IMR-90 (cell line): ENCODE measurements around the gene PSG1. TPM values are rescaled to one million over a fixed set of nuclear protein-coding genes. Genes with fewer than 3 reads are reported as not detected.

Experiments used
- ATAC-seq: fragments of 200-7000 bp; cut with Tn5 transposase; 2 replicates; pipeline ENCODE4 v1.9.1; 2020; ENCODE audit warnings: low read depth, mild to moderate bottlenecking, moderate library complexity
- BruUV-seq: library from RNA; stranded (reverse); fragments of 400-500 nt; replicated peaks from 2 replicates; lab custom pipeline; 2021; lab: Mats Ljungman, UMichigan
- CTCF ChIA-PET: fragments of 300-600 bp; formaldehyde crosslinking; extraction: SDS; loops from one replicate; lab custom pipeline; 2021; ENCODE audit warnings: antibody characterized with exemption; lab: Yijun Ruan, JAX
- POLR2A ChIA-PET: fragments of 300-600 bp; sonication (Branson Sonifier 250); formaldehyde crosslinking; loops from one replicate; lab custom pipeline; 2022; ENCODE audit warnings: antibody characterized with exemption; ENCODE audit not compliant: unreplicated experiment; lab: Charles Lee
- DNase-seq: peaks from one replicate; pipeline ENCODE4 v3.0.0; 2013
- H2AFZ ChIP-seq: replicated peaks from 2 replicates; pipeline ENCODE3; 2013; ENCODE audit warnings: low read length, mild to moderate bottlenecking; ENCODE audit not compliant: poor library complexity
- H2AK5ac ChIP-seq: 2 replicates; pipeline ENCODE4 v1.6.1; 2013; ENCODE audit warnings: low read depth, low read length, inconsistent platforms
- H2AK9ac ChIP-seq: replicated peaks from 2 replicates; pipeline ENCODE3; 2013; ENCODE audit warnings: mild to moderate bottlenecking, low read depth, low read length, moderate library complexity; ENCODE audit not compliant: poor library complexity
- H2BK120ac ChIP-seq: 2 replicates; pipeline ENCODE4 v1.6.1; 2013; ENCODE audit warnings: low read depth, low read length, inconsistent platforms
- H2BK15ac ChIP-seq: 3 replicates; pipeline ENCODE4 v1.6.1; 2013; ENCODE audit warnings: low read depth, low read length, inconsistent platforms
- H2BK20ac ChIP-seq: 2 replicates; pipeline ENCODE4 v1.6.1; 2013; ENCODE audit warnings: low read depth, mild to moderate bottlenecking, inconsistent platforms, low read length, moderate library complexity
- H2BK5ac ChIP-seq: 2 replicates; pipeline ENCODE4 v1.6.1; 2013; ENCODE audit warnings: mild to moderate bottlenecking, low read depth, low read length, inconsistent platforms; ENCODE audit not compliant: poor library complexity, severe bottlenecking
- H3K14ac ChIP-seq: replicated peaks from 2 replicates; pipeline ENCODE4 v1.6.1; 2013; ENCODE audit warnings: low read depth, low read length, inconsistent platforms
- H3K18ac ChIP-seq: 2 replicates; pipeline ENCODE4 v1.6.1; 2013; ENCODE audit warnings: low read depth, low read length, control low read depth
- H3K23ac ChIP-seq: 2 replicates; pipeline ENCODE4 v1.6.1; 2013; ENCODE audit warnings: low read depth, low read length, inconsistent platforms
- H3K27ac ChIP-seq: 2 replicates; pipeline ENCODE4 v1.5.1; 2013; ENCODE audit warnings: mild to moderate bottlenecking, control low read depth, low read length; ENCODE audit not compliant: insufficient read depth
- H3K27me3 ChIP-seq: 2 replicates; pipeline ENCODE4 v1.6.1; 2013; ENCODE audit warnings: low read length; ENCODE audit not compliant: control insufficient read depth, insufficient read depth
- H3K36me3 ChIP-seq: 2 replicates; pipeline ENCODE4 v1.6.1; 2013; ENCODE audit warnings: low read length, mixed read lengths; ENCODE audit not compliant: control insufficient read depth, insufficient read depth
- H3K4ac ChIP-seq: 2 replicates; pipeline ENCODE4 v1.6.1; 2013; ENCODE audit warnings: low read depth, low read length, inconsistent platforms
- H3K4me1 ChIP-seq: 2 replicates; pipeline ENCODE4 v1.6.1; 2013; ENCODE audit warnings: low read length, mixed read lengths; ENCODE audit not compliant: control insufficient read depth, insufficient read depth
- H3K4me2 ChIP-seq: 2 replicates; pipeline ENCODE4 v1.6.1; 2013; ENCODE audit warnings: low read depth, mild to moderate bottlenecking, control low read depth, low read length, moderate library complexity
- H3K4me3 ChIP-seq: 2 replicates; pipeline ENCODE4 v1.5.1; 2013; ENCODE audit warnings: low read depth, mild to moderate bottlenecking, control low read depth, low read length, moderate library complexity; ENCODE audit not compliant: insufficient read depth
- H3K56ac ChIP-seq: 2 replicates; pipeline ENCODE4 v1.6.1; 2013; ENCODE audit warnings: low read length, inconsistent platforms; ENCODE audit not compliant: insufficient read depth; ENCODE audit errors: extremely low read depth
- H3K79me1 ChIP-seq, 2 experiments: 2 replicates each; pipeline ENCODE4 v1.6.1; 2013; ENCODE audit warnings: low read length in 2 of 2, inconsistent platforms in 1 of 2, low read depth in 1 of 2
- H3K9ac ChIP-seq: 2 replicates; pipeline ENCODE4 v1.6.1; 2013; ENCODE audit warnings: low read depth, low read length, control low read depth
- H3K9me1 ChIP-seq: 2 replicates; pipeline ENCODE4 v1.6.1; 2013; ENCODE audit warnings: low read length, inconsistent platforms; ENCODE audit not compliant: insufficient read depth
- H3K9me3 ChIP-seq: 2 replicates; pipeline ENCODE4 v1.6.1; 2013; ENCODE audit warnings: low read length; ENCODE audit not compliant: control insufficient read depth, insufficient read depth
- H4K20me1 ChIP-seq: 2 replicates; pipeline ENCODE4 v1.6.1; 2013; ENCODE audit warnings: low read length, inconsistent platforms; ENCODE audit not compliant: insufficient read depth
- H4K5ac ChIP-seq: 2 replicates; pipeline ENCODE4 v1.6.1; 2013; ENCODE audit warnings: mild to moderate bottlenecking, low read depth, low read length, control low read depth
- H4K8ac ChIP-seq, 2 experiments: 2 replicates each; pipeline ENCODE4 v1.6.1; 2013; ENCODE audit warnings: low read depth in 2 of 2, low read length in 2 of 2, control low read depth in 1 of 2, inconsistent platforms in 1 of 2
- H4K91ac ChIP-seq: 2 replicates; pipeline ENCODE4 v1.6.1; 2013; ENCODE audit warnings: low read depth, low read length, inconsistent platforms; ENCODE audit not compliant: insufficient read depth
- BHLHE40 ChIP-seq: fragments of 150-350 bp; IDR thresholded peaks from 2 replicates; pipeline ENCODE4 v1.6.1; 2016; ENCODE audit warnings: mild to moderate bottlenecking, low read depth, low read length
- FOS ChIP-seq: fragments of 150-350 bp; IDR thresholded peaks from 2 replicates; pipeline ENCODE4 v1.6.1; 2016; ENCODE audit warnings: low read depth, low read length
- MAFK ChIP-seq: IDR thresholded peaks from 2 replicates; pipeline ENCODE4 v1.6.1; 2012; ENCODE audit warnings: low read depth, low read length, improper control_type of control experiment
- MAZ ChIP-seq: IDR thresholded peaks from 2 replicates; pipeline ENCODE4 v1.6.1; 2012; ENCODE audit warnings: low read depth, mild to moderate bottlenecking, low read length, improper control_type of control experiment, moderate library complexity, borderline replicate concordance
- MXI1 ChIP-seq: IDR thresholded peaks from 2 replicates; pipeline ENCODE4 v1.6.1; 2012; ENCODE audit warnings: low read depth, mild to moderate bottlenecking, low read length, moderate library complexity, borderline replicate concordance
- NFE2L2 ChIP-seq: fragments of 150-350 bp; IDR thresholded peaks from 2 replicates; pipeline ENCODE4 v1.6.1; 2016; ENCODE audit warnings: low read depth, mild to moderate bottlenecking, low read length
- POLR2A ChIP-seq: IDR thresholded peaks from 2 replicates; pipeline ENCODE4 v1.6.1; 2012; ENCODE audit warnings: mild to moderate bottlenecking, low read depth, low read length
- RAD21 ChIP-seq: IDR thresholded peaks from 2 replicates; pipeline ENCODE4 v1.6.1; 2012; ENCODE audit warnings: low read length, improper control_type of control experiment
- RCOR1 ChIP-seq: IDR thresholded peaks from 2 replicates; pipeline ENCODE4 v1.6.1; 2012; ENCODE audit warnings: mild to moderate bottlenecking, low read length, improper control_type of control experiment; ENCODE audit not compliant: insufficient replicate concordance
- RFX5 ChIP-seq: IDR thresholded peaks from 2 replicates; pipeline ENCODE4 v1.8.0; 2012; ENCODE audit warnings: low read depth, mild to moderate bottlenecking, low read length, moderate library complexity
- SMC3 ChIP-seq: fragments of 150-350 bp; IDR thresholded peaks from 2 replicates; pipeline ENCODE4 v1.6.1; 2016; ENCODE audit warnings: low read depth, mild to moderate bottlenecking, antibody characterized with exemption, low read length, moderate library complexity
- WGBS, 2 experiments: methylation state at CpG; one replicate each; pipeline versions ENCODE4 v1.1.5 to v1.1.7; 2013; ENCODE audit warnings: missing lambda C conversion rate in 2 of 2; ENCODE audit not compliant: insufficient read length in 1 of 2; ENCODE audit errors: extremely low coverage in 2 of 2; 5-methylcytosine and 5-hydroxymethylcytosine counted together
- dilution Hi-C: fragments of 300-500 bp; cut with HindIII; formaldehyde crosslinking; loops from one replicate; pipeline ENCODE4 v1.14.3; 2018; ENCODE audit warnings: low sequenced_read_pairs; ENCODE audit not compliant: unreplicated experiment
- in situ Hi-C: fragments of 300-500 bp; cut with MboI; formaldehyde crosslinking; loops from 3 replicates; pipeline ENCODE4 v1.14.3; 2019; ENCODE audit warnings: low sequenced_read_pairs, inconsistent platforms, mixed read lengths
- intact Hi-C: fragments of 100-400 bp; cut with micrococcal nuclease; formaldehyde crosslinking; loops from 2 replicates; pipeline ENCODE4 v1.10.0; 2022
- polyA plus RNA-seq, 3 experiments: library from polyadenylated mRNA; depleted of rRNA; stranded (reverse); fragments of >200 nt; gene quantifications; 2 replicates each; pipeline ENCODE4 v1.2.3, GENCODE V29; 2012; ENCODE audit warnings: low replicate concordance in 1 of 3
- total RNA-seq: library from RNA; depleted of rRNA; stranded (reverse); fragments of >200 nt; gene quantifications from 2 replicates; pipeline ENCODE4 v1.2.3, GENCODE V29; 2012
- TF ChIP-seq, protein P1 (sequence below): fragments of 150-350 bp; IDR thresholded peaks from 2 replicates; pipeline ENCODE4 v1.6.1; 2016; ENCODE audit warnings: low read depth, mild to moderate bottlenecking, low read length, moderate library complexity, borderline replicate concordance
- TF ChIP-seq, protein P2 (sequence below): fragments of 150-350 bp; IDR thresholded peaks from 2 replicates; pipeline ENCODE4 v1.6.1; 2017; ENCODE audit warnings: mild to moderate bottlenecking, antibody characterized with exemption, low read length, low read depth

Gene PSG1
- total and polyA plus RNA-seq, 2 of the 4 experiments (the other 2 are of a cell fraction): 0.90 to 2.5 TPM

DNA sequence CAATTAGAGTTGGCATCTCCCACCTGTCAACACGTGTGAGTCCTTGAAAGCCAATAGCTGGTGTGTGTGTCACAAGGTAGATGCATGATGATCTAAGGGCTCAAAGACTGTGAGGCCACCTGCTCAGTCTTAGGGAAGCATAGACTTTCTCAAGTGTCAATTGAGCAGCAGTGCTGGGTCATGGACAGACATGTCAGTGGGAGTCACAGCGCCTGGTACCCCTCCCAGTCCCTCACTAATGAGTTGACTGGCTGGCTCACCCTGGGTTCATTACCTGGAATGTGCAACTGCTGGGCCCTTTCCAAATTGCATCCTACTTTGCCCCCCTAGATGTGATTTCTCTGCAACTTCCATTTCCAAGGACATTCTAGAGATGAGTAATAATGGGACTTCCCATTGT lies 47.3 kb upstream of the PSG1 start:
- no peaks in the 10 kb centered on the region; the same call in 1 of the 2 replicates for H3K9me1 ChIP-seq
- H4K5ac ChIP-seq: no peak overlapping the region
- BruUV-seq: no TSS peak
- peak overlapping the region; percentile 6; the same call in 1 of the 2 replicates for H4K91ac ChIP-seq
- no peak overlapping the region for H3K18ac ChIP-seq
- H3K4me3 ChIP-seq: no peak overlapping the region
- H3K27ac ChIP-seq: no peak overlapping the region
- ChIA-PET CTCF (no interaction called here), POLR2A (no interaction called here)
- no peak overlapping the region for H2AK9ac ChIP-seq
- peak overlapping the region; percentile 75 for H3K4ac ChIP-seq
- WGBS, 2 experiments: no CpG with 5 or more reads among the region's 2 CpGs
- dilution Hi-C loops: no loop called here
- H2BK20ac ChIP-seq: peak overlapping the region; percentile 45; the same call in 1 of the 2 replicates
- H3K9me3 ChIP-seq: no peaks in the 10 kb centered on the region
- TF ChIP-seq, protein P1, sequence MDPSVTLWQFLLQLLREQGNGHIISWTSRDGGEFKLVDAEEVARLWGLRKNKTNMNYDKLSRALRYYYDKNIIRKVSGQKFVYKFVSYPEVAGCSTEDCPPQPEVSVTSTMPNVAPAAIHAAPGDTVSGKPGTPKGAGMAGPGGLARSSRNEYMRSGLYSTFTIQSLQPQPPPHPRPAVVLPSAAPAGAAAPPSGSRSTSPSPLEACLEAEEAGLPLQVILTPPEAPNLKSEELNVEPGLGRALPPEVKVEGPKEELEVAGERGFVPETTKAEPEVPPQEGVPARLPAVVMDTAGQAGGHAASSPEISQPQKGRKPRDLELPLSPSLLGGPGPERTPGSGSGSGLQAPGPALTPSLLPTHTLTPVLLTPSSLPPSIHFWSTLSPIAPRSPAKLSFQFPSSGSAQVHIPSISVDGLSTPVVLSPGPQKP: no peak
- TF ChIP-seq NFE2L2: no peak
- no peak for TF ChIP-seq RFX5
- TF ChIP-seq, protein P2, sequence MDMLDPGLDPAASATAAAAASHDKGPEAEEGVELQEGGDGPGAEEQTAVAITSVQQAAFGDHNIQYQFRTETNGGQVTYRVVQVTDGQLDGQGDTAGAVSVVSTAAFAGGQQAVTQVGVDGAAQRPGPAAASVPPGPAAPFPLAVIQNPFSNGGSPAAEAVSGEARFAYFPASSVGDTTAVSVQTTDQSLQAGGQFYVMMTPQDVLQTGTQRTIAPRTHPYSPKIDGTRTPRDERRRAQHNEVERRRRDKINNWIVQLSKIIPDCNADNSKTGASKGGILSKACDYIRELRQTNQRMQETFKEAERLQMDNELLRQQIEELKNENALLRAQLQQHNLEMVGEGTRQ: no peak
- TF ChIP-seq RAD21: no peak
- no peak for TF ChIP-seq FOS
- TF ChIP-seq RCOR1: no peak
- TF ChIP-seq MAFK: no peak
- TF ChIP-seq POLR2A: no peak
- no peak for TF ChIP-seq SMC3
- no peak for TF ChIP-seq MAZ
- TF ChIP-seq MXI1: no peak
- no peak for TF ChIP-seq BHLHE40
- no peak overlapping the region for H4K8ac ChIP-seq
- H3K79me1 ChIP-seq: no peaks in the 10 kb centered on the region
- H4K20me1 ChIP-seq: no peaks in the 10 kb centered on the region
- no peaks in the 10 kb centered on the region for H3K36me3 ChIP-seq
- DNase-seq (no peak), ATAC-seq (no peak)
- H3K56ac ChIP-seq: no peak overlapping the region
- no peak overlapping the region for H2BK120ac ChIP-seq
- H3K23ac ChIP-seq: no peak overlapping the region
- H2AFZ ChIP-seq: no peak overlapping the region
- H2AK5ac ChIP-seq: peak overlapping the region; percentile 33
- no peaks in the 10 kb centered on the region for H3K27me3 ChIP-seq
- H2BK15ac ChIP-seq: peak overlapping the region; percentile 53; the same call in 1 of the 3 replicates
- in situ Hi-C loops: no loop called here
- H3K9ac ChIP-seq: no peak overlapping the region
- no peak overlapping the region; the same call in 1 of the 2 replicates for H3K14ac ChIP-seq
- no peak overlapping the region for H2BK5ac ChIP-seq
- H3K4me1 ChIP-seq: peaks cover 2% of the 10 kb centered on the region; the same call in 1 of the 2 replicates
- H3K4me2 ChIP-seq: no peak overlapping the region
- intact Hi-C loops: no loop called here
